Hematopoietic multipotent progenitor cell treated with erythropoietin and hydrocortisone succinate and interleukin-3 and kit ligand, for 6 days (in vitro differentiated cells): ENCODE measurements around the gene PLXNB3.
A peak's percentile ranks its signal among the peaks of the same experiment; 100 is the strongest.
"Not testable (repeated sequence)": the region's sequence is repeated elsewhere in the genome, so short reads cannot be mapped to it uniquely, and the experiment has no call there.

Experiments
- DNase-seq: peaks from one replicate; pipeline ENCODE4 v3.0.0-alpha.2; 2015

PLXNB3 gene

DNA sequence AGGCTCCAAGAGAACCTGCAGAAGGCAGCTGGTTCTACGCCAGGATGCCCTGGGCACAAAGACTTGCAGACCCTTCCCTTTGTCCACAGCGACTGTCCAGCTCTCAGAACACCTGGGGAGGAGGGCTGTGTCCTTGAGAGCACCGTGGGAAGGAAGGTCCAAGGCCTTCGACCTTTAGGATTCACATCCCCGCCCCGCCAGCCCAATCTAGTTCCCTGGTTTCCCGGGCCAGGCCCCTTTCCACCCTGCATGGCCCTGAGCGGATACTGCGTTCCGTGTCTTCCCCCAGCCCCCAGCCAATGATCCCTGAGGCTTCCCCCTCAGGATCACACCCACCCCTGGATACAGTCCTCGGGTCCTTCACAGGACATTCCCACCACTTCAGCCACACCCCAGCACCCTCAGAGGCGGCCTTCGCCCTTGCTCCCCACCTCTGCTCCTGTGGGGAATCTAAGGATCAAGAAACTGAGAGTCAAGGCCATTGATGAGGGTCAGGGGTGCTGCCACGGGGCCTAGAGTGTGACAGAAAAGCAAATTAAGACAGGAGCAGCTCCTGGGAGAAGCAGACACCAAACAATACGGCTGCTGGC, 30.3 kb upstream of the PLXNB3 start:
- no peak for DNase-seq

DNA sequence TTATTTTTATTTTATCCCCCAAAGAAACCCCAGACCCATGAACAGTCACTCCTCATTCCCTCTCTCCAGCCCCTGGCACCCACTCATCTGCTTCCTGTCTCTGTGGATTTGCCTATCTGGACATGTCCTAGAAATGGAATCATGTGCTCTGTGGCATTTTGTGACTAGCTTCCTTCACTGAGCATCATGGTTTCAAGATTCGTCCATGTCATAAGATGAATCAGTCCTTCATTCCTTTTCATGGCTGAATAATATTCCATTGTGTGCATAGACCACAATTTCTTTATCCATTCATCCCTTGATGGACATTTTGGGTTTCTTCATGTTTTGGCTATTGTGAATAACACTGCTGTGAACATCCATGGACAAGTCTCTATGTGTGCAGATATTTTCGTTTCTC, 29.2 kb upstream of the PLXNB3 start:
- DNase-seq = no peak

DNA sequence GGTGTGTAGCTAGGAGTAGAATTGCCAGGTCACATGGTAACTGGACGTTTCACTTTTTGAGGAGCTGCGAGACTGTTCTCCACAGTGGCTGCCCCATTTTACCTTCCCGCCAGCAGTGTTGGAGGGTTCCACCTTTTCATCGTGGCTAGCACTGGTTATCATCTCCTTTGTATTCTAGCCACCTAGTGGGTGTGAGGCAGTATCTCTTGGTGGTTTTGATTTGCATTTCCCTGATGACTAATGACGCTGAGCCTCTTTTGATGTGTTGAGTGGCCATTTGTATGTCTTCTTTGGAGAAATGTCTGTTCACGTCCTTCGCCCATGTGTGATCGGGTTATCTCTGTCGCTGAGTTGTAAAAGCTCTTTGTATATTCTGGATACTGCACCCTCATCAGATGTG, 28.8 kb upstream of the PLXNB3 start:
- no peak for DNase-seq

DNA sequence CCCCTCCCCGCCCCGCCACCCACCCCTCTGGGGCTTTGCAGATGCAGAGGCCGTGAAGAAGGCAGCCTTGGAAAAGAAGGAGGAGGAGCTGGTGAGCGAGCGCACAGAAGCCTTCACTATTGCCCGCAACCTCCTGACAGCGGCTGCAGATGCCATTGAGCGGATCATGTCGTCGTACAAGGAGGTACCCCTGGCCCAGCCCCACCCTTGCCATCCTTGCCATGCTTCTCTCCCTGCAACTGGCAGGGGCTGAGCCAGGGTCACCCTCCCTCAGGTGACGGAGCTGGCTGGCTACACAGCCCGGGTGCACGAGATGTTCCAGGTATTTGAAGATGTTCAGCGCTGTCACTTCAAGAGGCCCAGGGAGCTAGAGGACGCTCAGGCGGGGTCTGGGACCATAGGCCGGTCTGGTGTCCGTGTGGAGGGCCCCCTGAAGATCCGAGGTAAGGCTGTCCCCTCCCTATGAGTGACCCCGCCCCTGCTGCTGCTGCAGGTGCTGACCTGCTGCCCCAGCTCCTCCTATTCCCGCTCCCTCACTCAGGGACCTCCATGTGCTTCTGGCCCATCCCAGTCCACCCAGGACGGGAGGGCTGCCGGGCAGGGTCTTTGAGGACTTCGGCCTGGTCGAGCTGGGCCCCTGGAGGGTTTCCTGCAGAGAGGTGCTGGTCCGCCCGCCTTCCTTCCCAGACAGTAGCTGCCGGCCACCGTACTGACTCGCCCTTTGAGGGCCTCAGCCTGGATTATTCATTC, 27.8 kb upstream of the PLXNB3 start:
- DNase-seq = no peak

DNA sequence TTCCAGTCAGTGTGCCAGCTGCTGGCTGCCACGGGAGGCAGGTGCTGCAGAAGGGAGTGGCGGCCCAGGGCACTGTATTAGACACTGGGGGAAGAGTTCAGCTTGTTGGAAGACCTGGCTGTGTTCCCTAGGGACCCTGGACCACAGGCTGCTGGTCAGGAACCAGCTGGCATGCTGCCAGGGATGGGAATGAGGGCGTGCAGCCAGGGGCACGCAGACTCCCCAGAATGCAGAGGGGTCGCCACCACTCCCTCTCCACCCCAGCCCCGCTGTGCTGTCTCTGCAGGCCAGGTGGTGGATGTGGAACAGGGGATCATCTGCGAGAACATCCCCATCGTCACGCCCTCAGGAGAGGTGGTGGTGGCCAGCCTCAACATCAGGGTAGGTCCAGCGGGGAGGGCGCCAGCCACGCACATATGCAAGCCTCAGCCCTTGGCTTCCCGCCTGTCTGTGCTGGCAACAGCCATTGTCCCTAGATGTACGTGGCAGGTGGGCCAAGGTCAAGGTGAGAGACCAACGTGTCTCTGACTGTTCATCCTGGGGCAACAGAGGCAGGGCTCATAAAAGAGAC, 27.1 kb upstream of the PLXNB3 start:
- no peak for DNase-seq

DNA sequence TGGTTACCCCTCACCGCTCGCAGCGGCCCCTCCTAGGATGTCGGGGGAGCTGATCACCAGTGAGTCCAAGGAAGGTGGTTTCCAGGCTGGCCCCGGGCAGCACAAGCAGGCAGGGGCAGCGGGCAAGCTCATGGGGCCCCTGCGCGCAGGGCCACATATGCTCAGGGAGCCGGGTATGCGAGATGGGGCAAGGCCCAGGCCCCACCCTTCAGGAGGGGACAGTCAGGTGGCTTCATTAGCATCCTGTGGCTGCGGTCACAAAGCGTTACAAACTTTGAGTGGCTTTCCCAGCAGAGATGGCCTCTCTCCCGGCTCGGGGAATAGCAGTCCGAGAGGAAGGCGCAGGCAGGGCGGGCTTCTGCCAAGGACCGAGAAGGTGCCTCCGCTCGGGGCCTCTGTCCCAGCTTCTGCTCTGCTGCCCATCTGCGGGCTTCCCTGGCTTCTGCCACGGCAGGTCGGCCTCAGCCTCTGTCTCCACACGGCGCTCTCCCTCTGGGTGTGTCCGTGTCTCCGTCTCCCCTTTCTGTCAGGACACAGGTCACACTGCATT, 25.9 kb upstream of the PLXNB3 start:
- no peak for DNase-seq

DNA sequence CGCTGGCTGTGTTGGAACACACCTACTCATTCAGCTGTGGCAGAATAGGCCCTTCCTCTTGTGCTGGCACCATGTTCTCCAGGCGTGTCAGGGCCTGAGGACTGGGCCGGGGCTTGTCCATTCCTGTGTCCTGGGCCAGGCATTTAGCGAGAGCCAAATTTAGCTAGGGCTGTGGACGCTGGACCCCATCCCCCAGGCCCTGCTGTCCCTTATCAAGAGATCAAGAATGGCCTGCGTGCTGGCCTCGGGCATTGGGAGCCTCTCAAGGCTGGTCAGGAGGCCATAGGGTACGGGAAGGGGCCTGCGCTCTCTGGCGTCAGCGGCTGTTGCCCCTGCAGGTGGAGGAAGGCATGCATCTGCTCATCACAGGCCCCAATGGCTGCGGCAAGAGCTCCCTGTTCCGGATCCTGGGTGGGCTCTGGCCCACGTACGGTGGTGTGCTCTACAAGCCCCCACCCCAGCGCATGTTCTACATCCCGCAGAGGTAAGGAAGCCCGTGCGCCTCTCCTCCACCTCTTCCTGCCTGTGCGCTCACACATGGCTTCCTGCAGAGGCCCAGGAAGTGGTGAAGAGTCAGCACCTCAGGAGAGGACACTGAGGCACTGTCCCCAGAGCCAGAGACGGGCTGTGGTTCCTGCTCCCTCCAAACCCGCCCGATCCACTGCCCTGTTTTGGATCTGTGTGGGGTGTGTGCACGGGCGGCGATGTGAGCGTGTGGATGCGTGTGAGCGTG, 24.1 kb upstream of the PLXNB3 start:
- no peak for DNase-seq

DNA sequence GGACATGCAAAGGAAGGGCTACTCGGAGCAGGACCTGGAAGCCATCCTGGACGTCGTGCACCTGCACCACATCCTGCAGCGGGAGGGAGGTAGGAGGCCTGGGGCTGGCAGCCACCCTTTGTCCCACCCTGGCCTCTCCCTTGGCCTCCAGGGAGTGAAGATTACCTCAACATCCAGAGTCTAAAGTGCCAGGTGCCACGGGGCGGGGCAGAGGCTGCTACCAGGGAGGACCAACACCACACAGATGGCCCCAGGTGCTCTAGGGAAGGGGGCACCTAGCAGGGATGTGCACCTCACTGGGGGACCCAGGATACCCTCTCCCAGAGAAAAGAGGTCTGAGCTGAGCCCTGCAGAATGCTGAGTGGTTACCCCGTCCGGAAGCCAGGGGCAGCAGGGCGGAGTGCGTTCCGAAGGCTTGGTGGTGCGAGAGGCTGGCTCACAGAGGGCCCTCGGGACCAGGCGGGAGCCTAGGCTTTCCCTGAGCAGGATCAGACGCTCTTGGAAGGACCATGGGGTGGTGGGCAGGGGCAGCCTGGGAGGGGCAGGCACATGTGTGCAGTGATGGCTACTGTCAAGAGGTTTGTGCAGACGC, 23.3 kb upstream of the PLXNB3 start:
- DNase-seq = no peak

DNA sequence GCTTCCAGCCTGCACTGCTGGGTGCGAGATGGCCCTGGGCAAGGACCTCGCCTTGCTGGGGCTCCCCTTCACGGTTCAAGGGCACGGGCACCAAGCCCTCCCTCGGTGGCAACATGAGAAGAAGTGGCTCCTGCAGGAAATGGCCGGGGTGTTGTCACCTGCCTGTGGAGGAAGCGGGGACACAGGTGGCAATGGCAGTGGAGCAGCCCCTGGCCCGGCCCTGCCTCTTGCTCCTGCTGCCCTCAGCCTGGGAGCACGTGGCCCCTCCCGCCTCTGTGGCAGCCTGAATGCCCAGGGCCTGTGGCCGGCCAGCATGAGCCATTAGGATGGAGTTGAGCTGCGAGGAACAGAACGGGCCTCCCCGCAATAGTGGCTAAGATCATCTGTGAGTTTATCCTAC, 22.6 kb upstream of the PLXNB3 start:
- DNase-seq = no peak

DNA sequence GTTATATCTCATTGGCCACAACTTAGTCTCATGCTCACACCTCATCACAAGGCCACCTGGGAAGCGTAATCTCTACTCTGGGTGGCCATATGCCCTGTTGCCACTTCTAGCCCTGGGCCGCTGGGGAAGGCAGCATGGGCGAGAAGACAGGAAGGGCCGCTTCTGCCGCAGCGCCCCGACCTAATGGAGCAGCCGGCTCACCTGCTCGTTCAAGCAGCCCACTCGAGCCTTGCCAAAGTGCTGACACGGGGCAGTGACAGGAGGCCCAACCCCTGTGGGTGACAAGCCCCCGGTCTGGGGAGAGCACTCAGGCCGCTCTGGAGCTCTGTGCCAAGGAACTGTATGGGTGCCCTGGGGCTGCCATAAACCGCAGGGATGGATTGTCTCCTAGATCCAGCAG, 21.9 kb upstream of the PLXNB3 start:
- not testable (repeated sequence) for DNase-seq

DNA sequence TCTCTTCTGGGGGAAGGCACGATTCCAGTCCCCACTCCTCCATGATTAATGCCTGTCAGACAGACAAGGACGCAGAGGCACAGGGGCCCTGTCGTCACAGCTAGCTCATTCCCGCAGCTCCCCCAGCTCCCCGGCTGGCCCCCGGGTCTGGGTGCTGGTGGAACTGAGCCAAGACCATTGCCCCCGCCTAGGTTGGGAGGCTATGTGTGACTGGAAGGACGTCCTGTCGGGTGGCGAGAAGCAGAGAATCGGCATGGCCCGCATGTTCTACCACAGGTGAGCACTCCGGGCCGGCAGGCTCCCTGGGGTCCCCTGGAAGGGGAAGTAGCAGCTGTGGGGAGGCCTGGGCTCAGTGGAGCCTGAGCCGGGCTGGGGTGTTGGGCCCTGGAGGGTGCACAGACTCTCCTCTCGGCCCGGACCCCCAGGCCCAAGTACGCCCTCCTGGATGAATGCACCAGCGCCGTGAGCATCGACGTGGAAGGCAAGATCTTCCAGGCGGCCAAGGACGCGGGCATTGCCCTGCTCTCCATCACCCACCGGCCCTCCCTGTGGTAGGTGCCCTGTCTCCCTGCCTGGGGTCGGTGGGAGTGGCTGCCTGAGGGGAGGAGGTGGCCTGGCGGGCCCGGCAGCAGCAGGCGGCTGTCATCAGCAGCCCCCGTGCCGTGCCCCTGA, 21.1 kb upstream of the PLXNB3 start:
- DNase-seq = not testable (repeated sequence)

DNA sequence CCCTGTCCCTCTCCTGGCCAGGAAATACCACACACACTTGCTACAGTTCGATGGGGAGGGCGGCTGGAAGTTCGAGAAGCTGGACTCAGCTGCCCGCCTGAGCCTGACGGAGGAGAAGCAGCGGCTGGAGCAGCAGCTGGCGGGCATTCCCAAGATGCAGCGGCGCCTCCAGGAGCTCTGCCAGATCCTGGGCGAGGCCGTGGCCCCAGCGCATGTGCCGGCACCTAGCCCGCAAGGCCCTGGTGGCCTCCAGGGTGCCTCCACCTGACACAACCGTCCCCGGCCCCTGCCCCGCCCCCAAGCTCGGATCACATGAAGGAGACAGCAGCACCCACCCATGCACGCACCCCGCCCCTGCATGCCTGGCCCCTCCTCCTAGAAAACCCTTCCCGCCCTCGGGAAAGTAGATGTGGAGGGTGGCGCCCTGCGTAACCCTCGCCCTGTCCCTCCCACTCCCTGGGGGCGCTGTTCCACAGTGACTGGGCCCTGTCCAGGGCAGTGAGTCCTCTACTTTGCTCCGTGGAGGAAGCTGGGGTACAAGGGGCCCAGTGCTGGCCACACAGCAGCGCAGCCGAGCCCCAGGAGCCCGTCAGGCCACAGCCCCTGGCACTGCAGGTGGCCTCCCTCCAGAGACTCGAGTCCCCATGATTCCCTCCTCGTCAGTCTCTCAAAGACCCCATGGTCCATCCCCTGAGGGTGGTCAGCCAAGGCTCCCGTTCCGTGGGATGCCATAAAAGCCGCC, 20.4 kb upstream of the PLXNB3 start:
- DNase-seq = not testable (repeated sequence)

DNA sequence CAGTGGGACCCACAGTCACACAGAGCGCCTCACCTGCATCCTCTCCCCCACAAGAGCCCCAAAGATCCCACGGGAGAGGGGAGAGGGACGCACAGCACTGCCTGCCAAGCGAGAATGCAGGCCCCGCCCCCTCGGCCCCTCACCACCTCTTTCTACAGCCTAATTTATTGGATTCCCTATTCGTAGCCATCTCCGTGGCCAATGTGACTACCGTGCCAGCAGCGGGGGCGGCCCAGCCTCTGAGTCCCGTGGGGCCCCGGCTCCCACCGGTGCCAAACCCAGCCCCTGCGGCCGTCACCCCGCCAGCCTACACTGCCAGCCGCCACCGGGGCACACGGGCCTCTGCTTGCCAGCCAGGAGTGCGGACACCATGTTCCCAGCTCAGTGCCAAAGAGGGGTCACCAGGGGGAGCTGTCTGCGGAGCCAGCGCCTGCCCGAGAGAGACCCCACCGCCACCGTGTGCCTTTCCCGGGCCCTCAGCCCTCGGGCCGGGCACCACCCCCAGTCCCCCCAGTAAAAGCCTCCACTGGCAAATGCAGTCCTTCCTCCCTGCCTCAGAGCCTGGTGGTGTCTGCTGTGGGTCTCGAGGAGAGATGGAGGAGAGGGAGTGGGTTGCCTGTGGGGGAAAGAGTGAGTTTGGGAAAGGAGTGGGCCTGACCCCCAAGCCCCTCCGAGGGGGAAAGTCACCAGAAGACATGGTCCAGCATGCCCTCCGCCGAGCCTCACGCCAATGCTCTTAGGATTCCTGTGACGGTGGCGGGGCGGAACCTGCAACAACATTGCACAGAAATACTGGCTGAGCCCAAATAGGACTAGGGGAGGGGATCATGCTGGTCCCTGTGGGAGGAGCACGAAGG, 19.6 kb upstream of the PLXNB3 start:
- peak; percentile 31 for DNase-seq

DNA sequence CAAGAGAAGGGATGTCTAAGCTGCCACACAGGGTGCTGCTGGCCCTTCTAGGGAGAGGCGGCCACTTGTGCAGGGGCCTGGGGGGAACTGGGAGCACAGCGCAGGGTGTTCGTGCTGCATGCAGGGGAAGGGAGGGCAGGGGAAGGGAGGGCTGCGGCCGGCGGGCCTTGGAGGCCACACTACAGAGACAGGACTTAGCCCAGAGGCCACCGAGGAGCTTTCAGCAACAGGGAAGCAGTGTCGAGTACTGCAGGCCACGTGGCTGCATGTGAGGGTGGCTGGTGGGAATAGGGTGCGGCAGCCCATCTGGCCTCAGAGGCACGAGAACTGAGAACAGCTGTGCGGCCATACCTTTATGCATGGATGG, 19.0 kb upstream of the PLXNB3 start:
- DNase-seq = not testable (repeated sequence)

DNA sequence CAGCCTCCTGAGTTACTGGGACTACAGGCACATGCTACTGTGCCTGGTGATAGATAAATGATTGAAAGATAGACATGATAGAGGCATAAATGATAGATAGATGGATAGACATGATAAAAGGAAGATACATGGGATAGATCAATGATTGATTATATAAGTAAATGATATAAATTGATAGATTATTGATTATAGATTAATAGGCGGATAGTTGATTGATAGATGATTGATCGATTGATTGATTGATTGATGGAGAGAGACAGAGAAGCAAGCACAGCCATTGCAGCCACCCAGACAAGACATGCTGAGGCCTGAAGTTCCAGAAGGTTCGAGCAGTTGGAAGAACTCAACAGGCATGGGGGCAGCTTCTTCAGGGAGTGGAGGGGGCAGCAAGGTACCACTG, 17.7 kb upstream of the PLXNB3 start:
- DNase-seq = no peak

DNA sequence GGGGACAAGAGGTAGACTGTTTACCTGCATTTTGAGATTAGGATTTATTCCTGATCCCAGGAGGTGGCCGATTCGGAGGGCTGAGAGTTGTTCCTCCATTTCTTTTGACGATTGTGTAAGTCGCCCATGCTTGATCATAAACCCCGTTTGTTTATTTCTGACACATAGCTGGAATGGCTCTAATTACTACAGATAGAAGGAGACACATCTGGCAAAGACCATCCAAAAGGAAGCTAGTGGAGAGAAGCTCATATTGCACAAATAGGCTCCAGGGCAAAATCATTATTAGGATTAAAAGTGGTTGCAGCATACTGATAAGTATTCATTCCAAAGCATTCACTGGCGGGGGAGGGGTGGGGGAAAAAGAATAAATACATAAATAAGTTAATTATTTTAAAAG, 17.1 kb upstream of the PLXNB3 start:
- not testable (repeated sequence) for DNase-seq

DNA sequence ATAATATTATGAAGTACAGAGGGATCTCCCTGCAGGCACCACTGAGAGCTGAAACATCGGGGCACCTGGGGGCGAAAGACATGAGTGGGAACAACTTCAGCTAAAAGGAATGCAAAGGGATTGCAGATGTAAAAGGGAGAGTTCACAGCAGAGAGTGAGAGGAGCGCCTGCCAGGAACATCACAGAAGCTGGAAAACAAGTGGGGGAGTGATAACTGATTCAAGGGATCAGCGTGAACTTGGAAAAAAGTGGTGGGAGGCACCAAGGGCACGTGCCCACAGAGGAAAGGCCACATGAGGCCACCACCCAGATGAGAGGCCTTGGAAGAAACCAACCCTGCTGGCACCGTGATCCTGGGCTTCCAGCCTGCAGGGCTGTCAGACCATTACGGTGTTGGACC, 15.0 kb upstream of the PLXNB3 start:
- DNase-seq = not testable (repeated sequence)

DNA sequence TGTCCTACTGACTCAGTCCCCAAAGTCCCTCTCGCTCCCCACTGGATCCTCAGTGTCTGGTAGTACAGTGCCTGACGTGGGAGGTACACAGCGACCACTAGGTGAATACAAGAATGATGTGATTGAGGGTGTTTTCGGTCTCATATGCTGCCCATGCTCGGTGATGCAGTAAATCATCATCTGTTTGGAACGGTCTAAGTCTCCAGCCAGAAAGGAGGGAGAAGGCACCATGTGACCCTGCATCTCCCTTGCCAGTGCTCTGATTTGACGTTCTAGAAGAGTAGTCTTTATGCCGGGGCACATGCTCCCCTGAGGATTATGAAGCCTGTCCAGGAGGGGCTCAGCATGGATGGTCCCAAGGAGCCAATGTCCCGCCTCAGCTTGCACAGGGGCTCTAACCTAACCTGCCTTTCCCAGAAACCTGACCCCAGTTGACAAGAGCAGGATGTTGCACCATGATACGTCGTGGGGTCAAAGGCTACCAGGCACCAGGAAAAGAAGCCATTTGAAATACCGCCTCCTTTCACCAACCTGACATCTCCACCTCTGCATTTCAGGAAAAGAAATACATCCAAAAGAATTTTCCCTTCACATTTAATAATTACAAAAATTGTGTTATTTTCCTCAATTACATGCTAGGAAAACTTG, 13.8 kb upstream of the PLXNB3 start:
- no peak for DNase-seq

DNA sequence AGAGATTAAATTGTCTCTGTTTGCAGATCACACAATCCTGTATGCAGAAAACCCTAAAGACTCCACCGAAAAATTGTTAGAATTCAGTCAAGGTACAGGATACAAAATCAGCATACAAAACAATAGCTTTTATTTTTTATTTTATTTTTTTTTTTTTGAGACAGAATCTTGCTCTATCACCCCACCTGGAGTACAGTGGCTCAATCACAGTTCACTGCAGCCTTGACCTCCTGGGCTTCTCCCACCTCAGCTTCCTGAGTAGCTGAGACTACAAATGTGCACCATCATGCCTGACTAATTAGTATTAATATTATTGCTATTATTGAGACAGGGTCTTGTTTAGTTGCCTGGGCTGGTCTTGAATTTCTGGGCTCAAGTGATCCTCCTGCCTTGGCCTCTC, 8.9 kb upstream of the PLXNB3 start:
- no peak for DNase-seq

DNA sequence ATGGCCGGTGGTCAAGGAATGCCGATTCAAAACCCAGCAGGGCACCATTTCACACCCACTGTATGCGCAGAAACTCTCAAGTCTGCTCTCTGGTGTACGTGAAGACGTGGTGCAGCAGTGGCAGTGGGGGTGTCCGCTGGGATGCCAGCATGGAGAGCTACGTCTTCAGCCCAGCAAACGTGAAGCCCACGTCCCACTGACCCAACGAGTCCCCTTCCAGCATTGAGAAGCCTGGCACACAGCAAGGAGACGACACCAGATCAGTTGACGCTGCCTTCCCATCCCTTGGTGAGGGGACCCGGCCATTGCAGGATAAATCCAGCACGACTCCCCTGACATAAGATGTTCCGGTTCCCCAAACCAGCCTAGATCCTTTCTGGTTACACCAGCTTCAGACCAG, 2.2 kb upstream of the PLXNB3 start:
- DNase-seq = no peak
